Heart right ventricle (tissue), 16 donors: ENCODE data around the gene EIF3D. TPM values are rescaled to one million over a fixed set of nuclear protein-coding genes. Genes with fewer than 3 reads are reported as not detected.

Experiments used
- ATAC-seq, 8 donors: fragments of 200-7000 bp; cut with Tn5 transposase; one replicate each; pipeline ENCODE4 v1.9.1; 2020; ENCODE audit warnings: mild to moderate bottlenecking in 8 of 8, moderate library complexity in 8 of 8, moderate number of reproducible peaks in 1 of 8
- DNase-seq, 2 donors: peaks; one replicate each; pipeline ENCODE4 v3.0.0-alpha.2; 2020
- H3K27ac ChIP-seq, 10 donors: fragments of 200-600 bp; sonication (generic) in 2 of 10; one replicate each; pipeline versions ENCODE4 v1.5.0 to v1.8.0; 2020 to 2022; ENCODE audit warnings: mild to moderate bottlenecking in 3 of 10
- H3K27me3 ChIP-seq, 7 donors: fragments of 200-600 bp; one replicate each; pipeline ENCODE4 v1.8.0; 2021 to 2022; ENCODE audit warnings: mild to moderate bottlenecking in 2 of 7
- H3K36me3 ChIP-seq, 9 donors: fragments of 200-600 bp; sonication (generic) in 1 of 9; one replicate each; pipeline versions ENCODE4 v1.5.0 to v1.8.0; 2020 to 2022; ENCODE audit warnings: mild to moderate bottlenecking in 2 of 9
- H3K4me1 ChIP-seq, 9 donors: fragments of 200-600 bp; sonication (generic) in 1 of 9; one replicate each; pipeline versions ENCODE4 v1.5.0 to v1.8.0; 2020 to 2022; ENCODE audit warnings: mild to moderate bottlenecking in 4 of 9
- H3K4me3 ChIP-seq, 10 donors: fragments of 200-600 bp; sonication (generic) in 2 of 10; one replicate each; pipeline versions ENCODE4 v1.5.0 to v1.8.0; 2020 to 2022; ENCODE audit warnings: mild to moderate bottlenecking in 7 of 10, moderate library complexity in 2 of 10
- H3K9me3 ChIP-seq, 11 donors: fragments of 200-600 bp in 10 of 11; sonication (generic) in 2 of 11; one replicate each; pipeline versions ENCODE4 v1.5.0 to v1.8.0; 2013 to 2022; ENCODE audit warnings: mild to moderate bottlenecking in 2 of 11, control low read depth in 1 of 11, moderate library complexity in 1 of 11
- WGBS, 2 donors: extraction: QIAGEN DNeasy Blood & Tissue Kit; methylation state at CpG; one replicate each; pipeline ENCODE4 v1.1.7; 2013; ENCODE audit warnings: inconsistent platforms in 1 of 2; 5-methylcytosine and 5-hydroxymethylcytosine counted together
- intact Hi-C, 10 donors: fragments of 100-400 bp; cut with DNase I; formaldehyde crosslinking; loops; one replicate each; pipeline versions ENCODE4 v1.11.1 to v1.14.2; 2022
- polyA plus RNA-seq, 2 donors: library from polyadenylated mRNA; stranded (reverse); fragments of 200-250 nt; gene quantifications; one replicate each; pipeline ENCODE4 v1.2.3, GENCODE V29; 2013
- total RNA-seq, 10 donors: library from RNA; stranded (reverse); fragmentation: NEBNext Ultra II Directional in 3 of 10; extraction: Animal tissue kit (Norgen Biotek cat#: 25700) in 3 of 10; gene quantifications; one replicate each; pipeline versions ENCODE4 v1.2.1 to v1.2.4, GENCODE V29; 2021 to 2023
- TF ChIP-seq, protein P1 (sequence below), 9 donors: fragments of 200-600 bp; sonication (generic) in 2 of 9; IDR thresholded peaks; one replicate each; pipeline versions ENCODE4 v1.5.0 to v1.8.0; 2021 to 2022; ENCODE audit warnings: antibody characterized with exemption in 9 of 9, mild to moderate bottlenecking in 5 of 9, moderate library complexity in 1 of 9
- donor health status: Arrhythmogenic right ventricular cardiomyopathy.
- donor health status: ischemic (EF 13 %, LVEDD 7.1; RV severe dilation, severe dysfunction).
- donor health status: healthy with polysubstance abuse.
- donor health status: DM: no; HTN: yes; CAD: no.
- donor health status: DM: no; HTN: no; CAD: no.
- donor health status: ischemic (EF 25% LVEDD 6.9; RV normal size, moderate dysfunction).
- donor health status: ischemic (EF 25% LVEDD 5.7; RV mildly dilated, moderate dysfunction).
- donor health status: healthy.
- donor health status: DM: yes; HTN: yes; CAD: no.
- donor health status: Ischemic cardiomyopathy.
- donor health status: ischemic (EF 35%, LVEDD 5.7; RV mildly dilated, moderate dysfunction).
- donor health status: nonischemic (EF 11% LVEDD 7.7; RV severe dilation, severe dysfunction).
- donor health status: DM: yes; HTN: yes; CAD: no.
- donor health status: PGD.
- donor health status: ischemic (EF 29% LVEDD 5.4; RV normal size, mild dysfunction).
- donor health status: nonischemic (EF 23%, LVEDD 6.1; RV moderate dilation, normal function).

EIF3D gene
- total and polyA plus RNA-seq, 12 donors, result 61.4 to 180 (median 79.9) TPM

DNA sequence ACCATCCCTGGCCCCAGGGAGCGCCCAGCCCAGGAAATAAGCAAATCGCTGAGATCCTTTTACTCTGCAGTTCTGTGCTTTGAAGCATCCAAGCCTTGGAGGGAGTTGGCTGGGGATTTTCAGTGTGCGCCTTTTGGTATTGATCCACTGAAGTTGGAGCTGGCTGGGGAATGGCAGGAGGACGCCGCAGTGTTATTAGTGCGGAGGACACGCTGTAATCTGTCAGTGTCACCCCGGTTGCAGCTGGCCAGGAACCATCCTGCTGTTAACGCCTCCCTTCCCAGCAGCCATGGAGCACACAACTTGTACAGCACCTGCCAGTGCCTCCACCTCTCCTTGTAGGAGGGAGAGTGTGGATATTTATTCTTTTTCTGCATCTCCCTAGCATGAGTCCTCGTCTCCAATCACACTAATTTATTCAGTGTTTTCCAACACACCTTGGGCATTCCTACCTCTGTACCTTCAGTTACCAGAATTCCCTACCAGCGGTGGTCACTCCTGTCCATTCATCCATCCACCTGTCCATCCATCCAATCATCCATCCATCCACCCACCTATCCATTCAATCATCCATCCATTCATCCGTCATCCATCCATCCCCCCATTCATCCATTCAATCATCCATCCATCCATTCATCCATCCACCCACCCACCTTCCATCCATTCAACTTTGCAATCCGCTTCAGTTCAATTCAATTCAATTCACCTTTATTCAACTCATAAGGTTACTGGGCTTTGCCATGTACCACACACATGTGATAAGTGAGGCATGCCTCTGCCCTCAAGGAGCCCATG lies 21.9 kb upstream of the EIF3D start:
- peaks cover 5 to 88% (median 56%) of the 10 kb centered on the region in 7 donors for H3K27me3 ChIP-seq
- TF ChIP-seq, protein P1, sequence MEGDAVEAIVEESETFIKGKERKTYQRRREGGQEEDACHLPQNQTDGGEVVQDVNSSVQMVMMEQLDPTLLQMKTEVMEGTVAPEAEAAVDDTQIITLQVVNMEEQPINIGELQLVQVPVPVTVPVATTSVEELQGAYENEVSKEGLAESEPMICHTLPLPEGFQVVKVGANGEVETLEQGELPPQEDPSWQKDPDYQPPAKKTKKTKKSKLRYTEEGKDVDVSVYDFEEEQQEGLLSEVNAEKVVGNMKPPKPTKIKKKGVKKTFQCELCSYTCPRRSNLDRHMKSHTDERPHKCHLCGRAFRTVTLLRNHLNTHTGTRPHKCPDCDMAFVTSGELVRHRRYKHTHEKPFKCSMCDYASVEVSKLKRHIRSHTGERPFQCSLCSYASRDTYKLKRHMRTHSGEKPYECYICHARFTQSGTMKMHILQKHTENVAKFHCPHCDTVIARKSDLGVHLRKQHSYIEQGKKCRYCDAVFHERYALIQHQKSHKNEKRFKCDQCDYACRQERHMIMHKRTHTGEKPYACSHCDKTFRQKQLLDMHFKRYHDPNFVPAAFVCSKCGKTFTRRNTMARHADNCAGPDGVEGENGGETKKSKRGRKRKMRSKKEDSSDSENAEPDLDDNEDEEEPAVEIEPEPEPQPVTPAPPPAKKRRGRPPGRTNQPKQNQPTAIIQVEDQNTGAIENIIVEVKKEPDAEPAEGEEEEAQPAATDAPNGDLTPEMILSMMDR (IDR thresholded peaks at IDR 0.05), result no peak
- no peak for ATAC-seq

DNA sequence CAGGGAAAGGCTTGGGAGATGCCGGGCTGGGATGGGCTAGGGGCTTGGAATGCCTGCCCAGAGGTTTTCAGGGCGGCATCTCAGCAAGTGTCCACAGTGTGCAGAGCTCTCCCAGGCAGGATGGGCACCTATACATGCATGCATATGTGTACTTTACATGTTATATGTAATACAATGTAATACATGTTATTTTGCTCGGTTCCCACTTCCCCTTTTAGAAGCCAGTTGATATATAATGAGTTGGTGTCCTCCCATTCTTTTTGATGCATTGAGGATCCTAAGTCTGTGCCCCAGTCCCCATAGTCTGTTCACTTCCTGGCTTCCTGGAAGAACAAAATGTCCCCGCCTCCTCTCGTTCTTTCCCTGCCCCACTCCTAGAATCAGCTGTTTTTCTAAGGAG lies 20.1 kb upstream of the EIF3D start:
- intact Hi-C loops, result loop anchor here in 8 of 10 donors (5.0 to 10.0 kb wide), 5 partner anchors 216 to 436 kb away; partner anchors contain the start of gene IFT27 (in 5 of the 8)

More for the DNA sequence above, 21.9 kb upstream of the EIF3D start:
- no peak for DNase-seq
- Histone ChIP-seq H3K36me3 (no peaks in the 10 kb centered on the region), H3K27ac (no peak overlapping the region), H3K9me3 (no peaks in the 10 kb centered on the region), H3K4me1 (peaks cover 0 to 2% (median 0%) of the 10 kb centered on the region in 9 donors), H3K4me3 (no peak overlapping the region)
- 59 to 64% methylated on average over 13 of the region's 13 CpGs for WGBS, 2 donors
- intact Hi-C loops, result no loop called here

DNA sequence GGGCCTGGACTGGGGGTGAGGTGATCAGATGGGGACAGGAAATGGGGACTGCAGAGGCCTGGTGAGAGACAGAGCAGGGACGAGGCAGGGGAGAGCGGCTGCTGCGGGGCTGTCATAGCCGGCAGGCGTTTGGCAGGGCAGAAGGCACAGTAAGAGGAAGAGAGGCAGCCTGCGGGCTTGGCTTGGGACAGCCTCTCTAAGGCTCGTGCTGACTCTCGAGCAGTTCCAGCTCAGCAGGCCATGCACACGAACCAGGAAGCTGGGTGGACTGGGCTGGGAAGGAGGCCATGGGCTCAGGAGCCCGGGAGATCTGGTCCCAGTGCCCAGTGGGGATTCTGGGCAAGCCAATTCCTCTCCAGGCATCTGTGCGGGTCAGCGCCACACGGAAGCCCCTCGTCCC lies 19.6 kb upstream of the EIF3D start:
- Histone ChIP-seq H3K4me1 (peaks cover 0 to 2% (median 0%) of the 10 kb centered on the region in 9 donors), H3K27me3 (peaks cover 5 to 69% (median 47%) of the 10 kb centered on the region in 7 donors), H3K27ac (peak overlapping the region in 1 of 10 donors; percentile 31), H3K4me3 (no peak overlapping the region), H3K9me3 (no peaks in the 10 kb centered on the region), H3K36me3 (no peaks in the 10 kb centered on the region)
- 42 to 46% methylated on average over 14 of the region's 14 CpGs for whole genome bisulfite sequencing, 2 donors
- intact Hi-C loops, result loop anchor here in 8 of 10 donors (5.0 to 10.0 kb wide), 5 partner anchors 216 to 436 kb away; partner anchors contain the start of gene IFT27 (in 5 of the 8)
- TF ChIP-seq, protein P1 (IDR thresholded peaks at IDR 0.05), result no peak
- DNase-seq (peak in 1 of 2 donors; percentile 31), ATAC-seq (peak in 3 of 8 donors; percentile 34 to 61 (median 59))

More for the DNA sequence above, 20.1 kb upstream of the EIF3D start:
- no peak for ATAC-seq
- WGBS, 2 donors, result 54 to 60% methylated on average over 5 of the region's 5 CpGs
- TF ChIP-seq, protein P1 (IDR thresholded peaks at IDR 0.05), result no peak
- H3K4me3 ChIP-seq, result no peak overlapping the region
- no peaks in the 10 kb centered on the region for H3K36me3 ChIP-seq
- H3K27me3 ChIP-seq, result peaks cover 5 to 69% (median 50%) of the 10 kb centered on the region in 7 donors
- DNase-seq, result no peak
- H3K4me1 ChIP-seq, result peaks cover 0 to 2% (median 0%) of the 10 kb centered on the region in 9 donors
- no peaks in the 10 kb centered on the region for H3K9me3 ChIP-seq
- peak overlapping the region in 1 of 10 donors; percentile 31 for H3K27ac ChIP-seq

DNA sequence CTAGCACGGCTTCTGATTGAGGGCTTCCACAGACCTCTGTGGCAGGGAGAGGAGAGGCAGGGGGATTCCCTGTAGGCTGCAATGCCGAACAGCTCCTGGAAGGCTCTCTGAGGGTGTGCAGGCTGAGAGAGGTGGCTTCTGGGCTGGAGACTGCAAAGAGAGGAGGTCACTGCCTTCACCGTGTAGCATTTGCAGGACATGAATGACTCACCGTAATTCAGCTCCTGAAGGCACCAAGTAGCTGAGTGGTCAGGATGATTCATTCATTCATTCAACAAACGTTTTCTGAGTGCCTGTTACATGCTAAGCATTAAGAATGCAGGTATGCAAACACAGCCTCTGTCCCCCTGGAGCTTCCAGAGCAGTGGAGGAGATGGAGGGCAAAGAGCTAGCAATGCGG lies 18.0 kb upstream of the EIF3D start:
- Histone ChIP-seq H3K4me3 (no peak overlapping the region), H3K9me3 (no peaks in the 10 kb centered on the region), H3K36me3 (no peaks in the 10 kb centered on the region), H3K4me1 (peaks cover 0 to 4% (median 0%) of the 10 kb centered on the region in 9 donors), H3K27ac (no peak overlapping the region), H3K27me3 (peaks cover 5 to 54% (median 36%) of the 10 kb centered on the region in 7 donors)
- TF ChIP-seq, protein P1 (IDR thresholded peaks at IDR 0.05), result no peak
- intact Hi-C loops, result loop anchor here in 8 of 10 donors (1.0 to 10.0 kb wide), 7 partner anchors 218 to 438 kb away; partner anchors contain the start of gene IFT27 (in 5 of the 8)
- DNase-seq, result no peak
- no peak for ATAC-seq
- WGBS, 2 donors, result 45 to 46% methylated on average over 6 of the region's 6 CpGs
